GM21528 (cell line): Measurements from ENCODE around the gene GBP6.
"Not testable (repeated sequence)": the region's sequence is repeated elsewhere in the genome, so short reads cannot be mapped to it uniquely, and the experiment has no call there.

Experiments
- ATAC-seq: cut with Tn5 transposase; IDR thresholded peaks from one replicate; pipeline ENCODE4 v1.9.1; 2021; ENCODE audit warnings: mild to moderate bottlenecking, moderate library complexity; ENCODE audit not compliant: unreplicated experiment, low FRiP score

The GBP6 gene

DNA sequence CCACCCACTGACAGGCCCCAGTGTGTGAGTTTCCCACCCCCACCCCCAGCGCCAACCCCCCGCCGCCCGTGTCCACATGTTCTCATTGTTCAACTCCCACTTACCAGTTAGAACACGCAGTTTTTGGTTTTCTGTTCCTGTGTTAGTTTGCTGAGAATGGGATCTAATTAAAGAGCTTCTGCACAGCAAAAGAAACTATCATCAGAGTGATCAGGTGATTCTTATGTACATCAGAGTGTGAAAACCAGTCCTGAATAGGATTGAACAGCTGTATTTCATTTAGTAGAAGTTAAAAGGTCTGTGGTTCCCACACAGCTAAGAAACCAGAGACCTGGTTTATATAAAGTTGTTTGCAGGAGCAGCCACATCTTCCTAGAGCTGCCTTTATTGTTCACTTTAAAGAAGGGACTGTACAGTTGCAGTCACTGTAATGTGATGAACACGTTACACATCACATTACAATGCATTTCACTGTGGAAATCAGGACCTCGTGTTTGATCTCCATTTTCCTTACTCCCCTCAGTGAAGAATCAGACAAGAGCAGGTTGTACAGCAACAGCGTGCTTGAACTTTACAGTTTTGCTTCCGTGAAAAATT, 1.2 kb downstream of the GBP6 start:
- ATAC-seq: no peak

DNA sequence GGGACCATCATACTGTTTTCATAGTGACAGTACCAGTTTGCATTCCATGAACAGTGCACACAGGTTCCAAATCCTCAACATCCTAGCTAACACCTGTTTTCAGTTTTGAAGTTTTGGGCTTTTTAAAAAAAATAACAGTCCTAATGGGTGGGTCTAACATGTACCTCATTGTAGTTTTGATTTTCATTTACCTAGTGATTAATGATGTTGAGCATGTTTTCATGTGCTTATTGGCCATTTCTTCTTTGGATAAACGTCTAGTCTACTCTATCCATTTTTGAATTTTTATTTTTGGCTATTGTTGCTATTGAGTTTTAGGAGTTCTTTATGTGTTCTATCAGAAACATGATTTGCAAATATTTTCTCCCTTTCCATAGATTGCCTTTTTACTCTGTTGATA, 3.4 kb downstream of the GBP6 start:
- no peak for ATAC-seq

DNA sequence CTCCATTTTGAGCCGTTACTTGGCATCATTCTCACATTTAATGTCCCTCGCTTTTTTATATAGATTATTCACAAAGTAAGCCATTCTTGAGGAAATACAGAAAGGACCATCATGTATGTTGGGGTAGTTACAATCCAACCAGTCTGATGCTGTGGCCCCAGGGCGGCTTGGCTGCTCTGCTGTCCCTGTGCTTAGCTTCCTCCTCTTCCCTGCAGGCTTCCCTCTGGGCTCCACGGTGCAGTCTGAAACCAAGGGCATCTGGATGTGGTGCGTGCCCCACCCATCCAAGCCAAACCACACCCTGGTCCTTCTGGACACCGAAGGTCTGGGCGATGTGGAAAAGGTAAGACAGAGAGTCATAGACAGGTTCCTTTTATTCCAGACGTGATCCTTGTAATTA, 5.5 kb downstream of the GBP6 start:
- ATAC-seq: no peak

DNA sequence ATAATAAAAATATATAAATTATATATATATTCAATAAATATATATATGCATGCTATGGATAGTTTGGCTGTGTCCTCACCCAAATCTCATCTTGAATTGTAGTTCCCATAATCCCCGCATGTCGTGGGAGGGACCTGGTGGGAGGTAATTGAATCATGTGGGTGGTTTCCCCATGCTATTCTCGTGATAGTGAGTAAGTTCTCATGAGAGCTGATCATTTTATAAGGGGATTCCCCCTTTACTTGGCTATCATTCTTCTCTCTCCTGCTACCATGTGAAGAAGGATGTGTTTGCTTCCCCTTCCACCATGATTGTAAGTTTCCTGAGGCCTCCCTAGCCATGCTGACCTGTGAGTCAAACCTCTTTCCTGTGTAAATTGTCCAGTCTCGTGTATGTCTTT, 10.0 kb downstream of the GBP6 start:
- ATAC-seq: not testable (repeated sequence)

DNA sequence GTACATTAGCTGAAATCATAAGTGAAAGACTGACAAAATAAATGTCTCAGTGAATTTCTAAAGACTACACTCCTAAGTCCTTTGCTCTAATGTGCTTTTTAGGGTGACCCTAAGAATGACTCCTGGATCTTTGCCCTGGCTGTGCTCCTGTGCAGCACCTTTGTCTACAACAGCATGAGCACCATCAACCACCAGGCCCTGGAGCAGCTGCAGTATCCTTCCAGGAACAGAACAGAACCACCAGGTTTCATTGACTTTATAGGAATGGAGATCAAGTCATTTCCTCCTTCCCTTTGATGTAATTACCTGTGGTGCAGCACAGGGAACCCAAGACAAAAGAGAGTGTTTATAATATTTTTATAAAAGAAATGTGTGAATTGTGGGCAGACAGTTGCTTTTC, 14.1 kb downstream of the GBP6 start:
- no peak for ATAC-seq

GRCh38 chr1:89381618-89382017, 17.8 kb downstream of the GBP6 start:
- ATAC-seq: no peak

DNA sequence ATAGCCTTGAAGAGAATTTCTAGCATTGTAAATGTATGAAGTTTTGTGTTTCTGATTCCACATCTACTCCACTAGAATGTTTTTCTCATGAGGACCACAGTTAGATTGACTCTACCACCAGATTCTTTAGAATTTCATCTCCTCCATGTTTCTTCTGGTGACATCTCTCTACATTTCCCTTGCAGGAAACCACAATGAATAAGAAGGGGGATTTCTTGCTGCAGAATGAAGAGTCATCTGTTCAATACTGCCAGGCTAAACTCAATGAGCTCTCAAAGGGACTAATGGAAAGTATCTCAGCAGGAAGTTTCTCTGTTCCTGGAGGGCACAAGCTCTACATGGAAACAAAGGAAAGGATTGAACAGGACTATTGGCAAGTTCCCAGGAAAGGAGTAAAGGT, 18.6 kb downstream of the GBP6 start:
- no peak for ATAC-seq

DNA sequence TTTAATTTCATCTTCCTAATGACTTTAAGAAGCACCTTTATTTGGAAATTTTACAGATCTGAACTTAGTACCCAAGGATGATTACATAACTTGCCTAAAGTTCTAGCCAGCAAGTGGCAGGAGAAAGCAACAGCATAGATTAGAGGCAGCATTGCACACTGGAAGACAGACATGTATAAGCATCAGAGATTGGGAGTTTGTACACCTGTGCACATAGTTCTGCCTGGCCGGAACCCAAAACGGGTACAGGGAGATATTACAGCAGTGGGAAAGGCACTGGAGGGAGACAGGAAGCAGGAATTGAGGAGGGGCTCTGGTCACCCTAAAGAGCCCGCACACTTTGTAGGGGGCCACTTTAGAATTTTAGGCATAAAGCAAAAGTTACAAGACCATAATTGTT, 19.3 kb downstream of the GBP6 start:
- no peak for ATAC-seq

- ATAC-seq: no peak
Measured at GRCh38 chr1:89390707-89391106, 26.8 kb downstream of the GBP6 start.

DNA sequence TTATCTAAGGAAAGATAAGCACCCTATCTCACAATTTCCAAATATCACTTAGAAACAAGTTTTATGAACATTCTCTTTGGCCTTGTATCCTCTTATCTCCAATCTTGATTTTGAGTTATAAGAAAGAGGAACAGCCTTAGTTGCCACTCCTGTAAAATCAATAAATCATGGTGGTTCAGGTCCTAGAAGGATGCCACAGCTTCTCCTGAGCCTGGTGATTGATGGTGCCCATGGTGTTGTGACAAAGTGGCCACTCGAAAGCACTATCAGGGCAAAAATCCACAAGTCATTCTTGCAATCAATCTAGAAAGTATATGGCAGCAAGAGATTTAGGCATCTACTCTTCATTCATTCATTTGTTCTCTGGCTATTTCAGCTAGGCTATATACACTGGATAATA, 27.8 kb downstream of the GBP6 start:
- ATAC-seq: no peak

GRCh38 chr1:89394851-89395250, 31.0 kb downstream of the GBP6 start:
- ATAC-seq: no peak

- ATAC-seq: no peak
Measured at GRCh38 chr1:89396902-89397301, 33.0 kb downstream of the GBP6 start.

DNA sequence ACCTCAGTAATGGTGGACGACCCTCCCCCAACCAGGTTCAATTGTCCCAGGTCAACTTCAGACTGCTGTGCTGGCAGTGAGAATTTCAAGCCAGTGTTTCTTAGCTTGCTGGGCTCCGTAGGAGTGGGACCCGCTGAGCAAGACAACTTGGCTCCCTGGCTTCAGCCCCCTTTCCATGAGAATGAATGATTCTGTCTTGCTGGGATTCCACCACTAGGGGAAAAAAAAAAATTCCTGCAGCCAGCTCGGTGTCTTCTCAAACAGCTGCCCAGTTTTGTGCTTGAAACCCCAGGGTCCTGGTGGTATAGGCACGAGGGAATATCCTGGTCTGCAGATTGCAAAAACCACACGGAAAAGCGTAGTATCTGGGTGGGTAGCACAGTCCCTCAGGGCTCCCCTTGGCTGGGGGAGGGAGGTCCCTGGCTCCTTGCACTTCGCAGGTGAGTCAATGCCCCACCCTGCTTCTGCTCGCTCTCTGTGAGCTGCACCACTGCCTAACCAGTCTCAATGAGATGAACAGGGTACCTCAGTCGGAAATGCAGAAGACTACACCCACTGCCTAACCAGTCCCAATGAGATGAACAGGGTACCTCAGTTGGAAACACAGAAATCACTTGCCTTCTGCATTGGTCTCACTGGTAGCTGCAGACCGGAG, 41.5 kb downstream of the GBP6 start:
- no peak for ATAC-seq

DNA sequence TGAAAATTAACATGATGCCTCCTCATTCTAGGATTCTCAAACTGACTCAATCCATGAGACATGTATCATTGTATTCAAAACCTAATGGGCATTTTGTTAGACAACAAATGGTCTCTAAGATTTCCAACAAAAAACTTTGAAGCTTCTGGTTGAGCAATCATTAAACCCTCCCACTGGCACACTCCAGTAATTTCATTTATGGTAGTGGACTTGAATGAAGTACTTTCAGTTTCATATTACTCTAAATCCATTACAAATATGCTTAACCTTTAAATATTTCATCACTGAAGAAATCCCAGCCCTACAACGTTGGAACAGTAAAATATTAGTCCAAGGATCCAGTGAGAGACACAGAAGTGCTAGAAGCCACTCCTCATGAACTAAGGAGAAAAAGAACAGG, 43.5 kb downstream of the GBP6 start:
- ATAC-seq: no peak

DNA sequence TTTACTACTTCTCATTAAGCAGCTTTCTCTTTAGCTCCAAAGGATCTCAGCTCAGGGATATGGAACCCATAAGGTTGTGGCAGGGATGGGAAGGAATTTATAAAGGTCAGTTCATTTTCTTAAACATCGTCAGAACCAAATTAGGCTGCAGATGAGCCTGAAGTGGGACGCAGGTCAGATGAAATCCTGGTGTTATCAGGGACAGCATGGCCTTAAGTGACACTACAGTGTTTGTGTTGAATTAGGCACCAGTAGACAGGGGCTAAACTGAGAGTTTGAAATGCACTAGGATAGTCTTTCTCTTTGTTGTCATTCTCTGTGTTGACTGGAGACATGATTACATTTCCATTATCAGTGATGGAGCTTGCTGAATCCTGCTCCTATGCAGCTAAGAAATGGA, 43.9 kb downstream of the GBP6 start:
- ATAC-seq: not testable (repeated sequence)

GRCh38 chr1:89425056-89425455, 61.2 kb downstream of the GBP6 start:
- no peak for ATAC-seq

GRCh38 chr1:89429062-89429461, 65.2 kb downstream of the GBP6 start:
- ATAC-seq: no peak

DNA sequence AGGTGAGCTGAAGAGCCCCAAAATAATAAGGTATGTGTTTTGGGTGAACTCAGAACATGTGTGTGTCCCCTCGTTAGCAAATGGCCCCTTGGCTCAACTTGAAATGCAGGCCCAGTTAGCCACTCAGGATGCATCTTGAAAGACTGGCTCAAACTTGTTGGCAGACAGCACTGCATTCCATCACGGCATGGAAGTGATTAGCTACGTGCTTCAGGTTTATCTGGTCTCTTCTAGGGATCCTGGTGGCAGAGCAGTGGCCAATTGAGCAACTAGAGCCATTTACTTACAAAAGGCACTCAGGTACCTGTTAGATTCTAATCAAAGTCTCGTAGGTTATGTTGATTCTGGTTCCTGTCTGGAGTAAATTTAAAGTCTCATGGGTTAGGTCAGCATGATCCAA, 65.8 kb downstream of the GBP6 start:
- not testable (repeated sequence) for ATAC-seq

GRCh38 chr1:89433421-89433820, 69.6 kb downstream of the GBP6 start:
- ATAC-seq: no peak

GRCh38 chr1:89434058-89434780, 70.4 kb downstream of the GBP6 start:
- not testable (repeated sequence) for ATAC-seq
